ENCODE results near the gene POC1A.
"Not testable (repeated sequence)": the region's sequence is repeated elsewhere in the genome, so short reads cannot be mapped to it uniquely, and the experiment has no call there.

Gene POC1A

GRCh38 chr3:52043039-52043438 is 111.2 kb downstream of the POC1A start:
- DNase-seq (ENCODE audit: low spot score in 2 of 2); H3K36me3 Mint-ChIP-seq; H3K4me3 Mint-ChIP-seq; H3K9me3 Mint-ChIP-seq; ATAC-seq: not testable (repeated sequence)
- Mint-ChIP-seq H3K4me1 (peaks cover 30% of the 10 kb centered on the region), H3K27ac (peak overlapping the region; percentile 72)

GRCh38 chr3:52041118-52041731 is 113.0 kb downstream of the POC1A start:
- Mint-ChIP-seq H3K27ac (peak overlapping the region; percentile 79), H3K4me3 (no peak overlapping the region), H3K36me3 (no peaks in the 10 kb centered on the region), H3K4me1 (peaks cover 24% of the 10 kb centered on the region), H3K9me3 (no peaks in the 10 kb centered on the region)
- no peak for DNase-seq (ENCODE audit: low spot score in 2 of 2)
- no peak for ATAC-seq

GRCh38 chr3:52040600-52040999 is 113.6 kb downstream of the POC1A start:
- H3K9me3 Mint-ChIP-seq, result no peaks in the 10 kb centered on the region
- H3K36me3 Mint-ChIP-seq, result no peaks in the 10 kb centered on the region
- no peak for ATAC-seq
- H3K27ac Mint-ChIP-seq, result peak overlapping the region; percentile 79
- H3K4me1 Mint-ChIP-seq, result peaks cover 23% of the 10 kb centered on the region
- H3K4me3 Mint-ChIP-seq, result no peak overlapping the region
- no peak for DNase-seq (ENCODE audit: low spot score in 2 of 2)

- Mint-ChIP-seq H3K4me1 (peaks cover 17% of the 10 kb centered on the region), H3K36me3 (no peaks in the 10 kb centered on the region), H3K27ac (peak overlapping the region; percentile 70), H3K4me3 (no peak overlapping the region), H3K9me3 (no peaks in the 10 kb centered on the region)
- ATAC-seq, result no peak
- no peak for DNase-seq (ENCODE audit: low spot score in 2 of 2)
Measured at GRCh38 chr3:52039846-52040245, 114.4 kb downstream of the POC1A start.

GRCh38 chr3:52039426-52039825 is 114.8 kb downstream of the POC1A start:
- DNase-seq (ENCODE audit: low spot score in 2 of 2) (no peak), ATAC-seq (no peak)
- Mint-ChIP-seq H3K36me3 (no peaks in the 10 kb centered on the region), H3K4me1 (peaks cover 17% of the 10 kb centered on the region), H3K27ac (peak overlapping the region; percentile 70), H3K9me3 (no peaks in the 10 kb centered on the region), H3K4me3 (no peak overlapping the region)

- ATAC-seq (no peak), DNase-seq (ENCODE audit: low spot score in 2 of 2) (no peak)
- H3K4me1 Mint-ChIP-seq, result peaks cover 17% of the 10 kb centered on the region
- H3K27ac Mint-ChIP-seq, result no peak overlapping the region
- H3K9me3 Mint-ChIP-seq, result no peaks in the 10 kb centered on the region
- no peaks in the 10 kb centered on the region for H3K36me3 Mint-ChIP-seq
- no peak overlapping the region for H3K4me3 Mint-ChIP-seq
Measured at GRCh38 chr3:52038227-52038626, 116.0 kb downstream of the POC1A start.

GRCh38 chr3:52037291-52037690 is 116.9 kb downstream of the POC1A start:
- no peak for DNase-seq (ENCODE audit: low spot score in 2 of 2)
- Mint-ChIP-seq H3K36me3 (no peaks in the 10 kb centered on the region), H3K4me1 (peaks cover 16% of the 10 kb centered on the region), H3K27ac (no peak overlapping the region), H3K4me3 (no peak overlapping the region), H3K9me3 (no peaks in the 10 kb centered on the region)
- ATAC-seq, result no peak

GRCh38 chr3:52036829-52037228 is 117.4 kb downstream of the POC1A start:
- no peak for ATAC-seq
- peaks cover 16% of the 10 kb centered on the region for H3K4me1 Mint-ChIP-seq
- DNase-seq (ENCODE audit: low spot score in 2 of 2), result no peak
- H3K27ac Mint-ChIP-seq, result no peak overlapping the region
- H3K36me3 Mint-ChIP-seq, result no peaks in the 10 kb centered on the region
- H3K4me3 Mint-ChIP-seq, result no peak overlapping the region
- H3K9me3 Mint-ChIP-seq, result no peaks in the 10 kb centered on the region

- peak; percentile 53 for ATAC-seq
- no peak overlapping the region for H3K27ac Mint-ChIP-seq
- no peak overlapping the region for H3K4me3 Mint-ChIP-seq
Measured at GRCh38 chr3:52036222-52036694, 118.0 kb downstream of the POC1A start.

GRCh38 chr3:52034651-52035050 is 119.6 kb downstream of the POC1A start:
- ATAC-seq, result no peak
- H3K9me3 Mint-ChIP-seq, result no peaks in the 10 kb centered on the region

More at GRCh38 chr3:52036222-52036694, 118.0 kb downstream of the POC1A start:
- H3K36me3 Mint-ChIP-seq, result no peaks in the 10 kb centered on the region
- no peak for DNase-seq (ENCODE audit: low spot score in 2 of 2)
- peaks cover 11% of the 10 kb centered on the region for H3K4me1 Mint-ChIP-seq
- H3K9me3 Mint-ChIP-seq, result no peaks in the 10 kb centered on the region

GRCh38 chr3:52034212-52034611 is 120.0 kb downstream of the POC1A start:
- Mint-ChIP-seq H3K4me1 (peaks cover 5% of the 10 kb centered on the region), H3K27ac (peak overlapping the region; percentile 40), H3K36me3 (no peaks in the 10 kb centered on the region), H3K4me3 (no peak overlapping the region), H3K9me3 (no peaks in the 10 kb centered on the region)
- DNase-seq (ENCODE audit: low spot score in 2 of 2), result no peak
- ATAC-seq, result no peak

More at GRCh38 chr3:52034651-52035050, 119.6 kb downstream of the POC1A start:
- H3K27ac Mint-ChIP-seq, result peak overlapping the region; percentile 40
- DNase-seq (ENCODE audit: low spot score in 2 of 2), result no peak
- H3K4me3 Mint-ChIP-seq, result no peak overlapping the region
- no peaks in the 10 kb centered on the region for H3K36me3 Mint-ChIP-seq
- H3K4me1 Mint-ChIP-seq, result peaks cover 9% of the 10 kb centered on the region

GRCh38 chr3:52033748-52034147 is 120.5 kb downstream of the POC1A start:
- not testable (repeated sequence) for H3K9me3 Mint-ChIP-seq; H3K36me3 Mint-ChIP-seq; H3K4me1 Mint-ChIP-seq; H3K27ac Mint-ChIP-seq; H3K4me3 Mint-ChIP-seq; DNase-seq (ENCODE audit: low spot score in 2 of 2); ATAC-seq

GRCh38 chr3:52032702-52033408 is 121.4 kb downstream of the POC1A start:
- DNase-seq (ENCODE audit: low spot score in 2 of 2) (no peak), ATAC-seq (no peak)
- Mint-ChIP-seq H3K4me3 (no peak overlapping the region), H3K9me3 (no peaks in the 10 kb centered on the region), H3K36me3 (no peaks in the 10 kb centered on the region), H3K27ac (no peak overlapping the region), H3K4me1 (peaks cover 5% of the 10 kb centered on the region)

- DNase-seq (ENCODE audit: low spot score in 2 of 2) (no peak), ATAC-seq (no peak)
- no peaks in the 10 kb centered on the region for H3K9me3 Mint-ChIP-seq
- no peak overlapping the region for H3K4me3 Mint-ChIP-seq
- no peak overlapping the region for H3K27ac Mint-ChIP-seq
- peaks cover 5% of the 10 kb centered on the region for H3K4me1 Mint-ChIP-seq
- no peaks in the 10 kb centered on the region for H3K36me3 Mint-ChIP-seq
Measured at GRCh38 chr3:52031896-52032295, 122.3 kb downstream of the POC1A start.

- no peak for DNase-seq (ENCODE audit: low spot score in 2 of 2)
- H3K4me1 Mint-ChIP-seq, result peaks cover 11% of the 10 kb centered on the region
- ATAC-seq, result no peak
- peak overlapping the region; percentile 66 for H3K27ac Mint-ChIP-seq
- no peak overlapping the region for H3K4me3 Mint-ChIP-seq
- no peaks in the 10 kb centered on the region for H3K36me3 Mint-ChIP-seq
- no peaks in the 10 kb centered on the region for H3K9me3 Mint-ChIP-seq
Measured at GRCh38 chr3:52030714-52031310, 123.4 kb downstream of the POC1A start.

- DNase-seq (ENCODE audit: low spot score in 2 of 2), result no peak
- Mint-ChIP-seq H3K36me3 (no peaks in the 10 kb centered on the region), H3K4me3 (no peak overlapping the region), H3K4me1 (peaks cover 23% of the 10 kb centered on the region), H3K9me3 (no peaks in the 10 kb centered on the region), H3K27ac (peak overlapping the region; percentile 66)
- ATAC-seq, result no peak
Measured at GRCh38 chr3:52029535-52029934, 124.7 kb downstream of the POC1A start.
